ENCODE data around the gene MAPK8IP3.
A peak's percentile ranks its signal among the peaks of the same experiment; 100 is the strongest.

The MAPK8IP3 gene

DNA sequence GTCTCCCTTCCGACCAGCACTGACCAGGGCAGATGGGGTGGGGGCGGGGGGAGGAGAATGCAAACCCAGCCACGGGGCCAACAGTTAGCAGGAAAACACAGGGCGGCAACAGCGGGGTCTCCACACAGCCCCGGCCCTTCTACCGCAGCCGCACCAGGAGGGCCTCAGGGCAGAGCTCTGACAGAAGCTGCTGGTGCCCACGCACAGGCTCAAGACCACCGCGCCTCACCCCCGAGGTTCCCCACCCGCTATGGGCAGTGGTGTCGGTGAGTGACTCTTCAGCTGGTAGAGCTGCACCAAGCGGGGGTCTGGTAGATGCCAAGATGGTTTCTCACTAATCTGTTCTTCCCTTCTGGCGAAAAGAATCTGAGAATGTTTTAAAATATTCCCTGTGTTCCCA is 104.5 kb downstream of the MAPK8IP3 start:
- DNase-seq (ENCODE audit: low read depth in 2 of 2): no peak
- no peak overlapping the region for H3K4me3 ChIP-seq (replicated peaks in 1 of 2; ENCODE audit: low read depth in 2 of 2, low read length in 2 of 2)
- no peak for TF ChIP-seq CTCF (IDR thresholded peaks at IDR 0.05; ENCODE audit: low read depth, low read length)

GRCh38 chr16:1812732-1813163 is 106.8 kb downstream of the MAPK8IP3 start:
- no peak overlapping the region for H3K4me3 ChIP-seq (replicated peaks in 1 of 2; ENCODE audit: low read depth in 2 of 2, low read length in 2 of 2)
- peak; percentile 72 to 89 for DNase-seq (ENCODE audit: low read depth in 2 of 2)
- peak; percentile 57 for TF ChIP-seq CTCF (IDR thresholded peaks at IDR 0.05; ENCODE audit: low read depth, low read length)

GRCh38 chr16:1815461-1815860 is 109.5 kb downstream of the MAPK8IP3 start:
- DNase-seq (ENCODE audit: low read depth in 2 of 2): no peak
- no peak overlapping the region for H3K4me3 ChIP-seq (replicated peaks in 1 of 2; ENCODE audit: low read depth in 2 of 2, low read length in 2 of 2)
- no peak for TF ChIP-seq CTCF (IDR thresholded peaks at IDR 0.05; ENCODE audit: low read depth, low read length)

- no peak overlapping the region for H3K4me3 ChIP-seq (replicated peaks in 1 of 2; ENCODE audit: low read depth in 2 of 2, low read length in 2 of 2)
Measured at GRCh38 chr16:1816396-1817275, 110.6 kb downstream of the MAPK8IP3 start.

GRCh38 chr16:1817276-1817589 is 111.2 kb downstream of the MAPK8IP3 start:
- no peak overlapping the region for H3K4me3 ChIP-seq (replicated peaks in 1 of 2; ENCODE audit: low read depth in 2 of 2, low read length in 2 of 2)
- DNase-seq (ENCODE audit: low read depth in 2 of 2): no peak
- TF ChIP-seq CTCF (IDR thresholded peaks at IDR 0.05; ENCODE audit: low read depth, low read length): no peak

More at GRCh38 chr16:1816396-1817275, 110.6 kb downstream of the MAPK8IP3 start:
- TF ChIP-seq CTCF (IDR thresholded peaks at IDR 0.05; ENCODE audit: low read depth, low read length): no peak
- no peak for DNase-seq (ENCODE audit: low read depth in 2 of 2)

DNA sequence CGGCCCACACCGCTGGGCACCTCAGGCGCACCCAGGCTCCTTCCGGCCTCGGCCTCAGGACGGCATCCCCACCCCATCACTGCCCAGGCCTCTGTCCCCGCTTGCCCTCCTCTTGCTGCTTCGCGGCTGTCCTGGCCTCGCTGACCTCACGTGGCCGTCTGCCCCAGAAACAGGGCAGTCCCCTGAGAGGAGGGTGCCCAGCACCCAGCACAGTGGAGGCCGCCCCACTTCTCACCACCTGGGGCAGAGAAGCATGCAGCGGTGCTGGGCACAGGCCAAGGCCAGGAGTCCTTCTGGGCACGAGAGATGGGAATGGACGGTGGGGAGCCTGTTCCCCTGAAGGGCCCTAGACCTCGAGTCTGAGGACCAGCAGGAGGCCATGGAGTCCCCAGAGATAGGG is 111.7 kb downstream of the MAPK8IP3 start:
- H3K4me3 ChIP-seq (replicated peaks in 1 of 2; ENCODE audit: low read depth in 2 of 2, low read length in 2 of 2): no peak overlapping the region
- TF ChIP-seq CTCF (IDR thresholded peaks at IDR 0.05; ENCODE audit: low read depth, low read length): no peak
- DNase-seq (ENCODE audit: low read depth in 2 of 2): no peak
